DND-41 (cell line): ENCODE results near the gene SND1.

Experiments used
- ATAC-seq: fragments of 200-7000 bp; cut with Tn5 transposase; 3 replicates; pipeline ENCODE4 v1.9.1; 2021; ENCODE audit warnings: low read depth; ENCODE audit not compliant: insufficient read depth
- DNase-seq: peaks from one replicate; pipeline ENCODE4 v3.0.0-alpha.2; 2020
- H2AFZ ChIP-seq: 2 replicates; pipeline ENCODE4 v1.6.0; 2012; ENCODE audit warnings: low read depth, low read length
- H3K27ac ChIP-seq: 2 replicates; pipeline ENCODE4 v1.5.1; 2012; ENCODE audit warnings: low read length, inconsistent platforms
- H3K27me3 ChIP-seq: fragments of 200-600 bp; sonication (generic); 2 replicates; pipeline ENCODE4 v1.6.0; 2012; ENCODE audit warnings: low read length, mild to moderate bottlenecking, inconsistent platforms; ENCODE audit not compliant: insufficient read depth, poor library complexity
- H3K36me3 ChIP-seq: 2 replicates; pipeline ENCODE4 v1.5.1; 2012; ENCODE audit warnings: low read length, inconsistent platforms; ENCODE audit not compliant: insufficient read depth
- H3K4me1 ChIP-seq: 2 replicates; pipeline ENCODE4 v1.5.1; 2012; ENCODE audit warnings: mild to moderate bottlenecking, low read length; ENCODE audit not compliant: insufficient read depth
- H3K4me2 ChIP-seq: 2 replicates; pipeline ENCODE4 v1.6.0; 2012; ENCODE audit warnings: mild to moderate bottlenecking, moderate library complexity, low read length, inconsistent platforms; ENCODE audit not compliant: insufficient read depth
- H3K4me3 ChIP-seq, 2 experiments: fragments of 200-600 bp in 1 of 2; shearing (Covaris generic) in 1 of 2; 2 replicates each; pipeline ENCODE4 v1.5.1; 2012 to 2016; ENCODE audit warnings: inconsistent platforms in 2 of 2, low read length in 2 of 2, mild to moderate bottlenecking in 2 of 2, low read depth in 1 of 2, moderate library complexity in 1 of 2
- H3K79me2 ChIP-seq: 2 replicates; pipeline ENCODE4 v1.6.0; 2012; ENCODE audit warnings: low read length, inconsistent platforms; ENCODE audit not compliant: insufficient read depth
- H3K9ac ChIP-seq: 2 replicates; pipeline ENCODE4 v1.6.0; 2012; ENCODE audit warnings: low read depth, mild to moderate bottlenecking, inconsistent platforms, low read length, moderate library complexity
- H3K9me3 ChIP-seq: 2 replicates; pipeline ENCODE4 v1.5.1; 2012; ENCODE audit warnings: low read length, moderate library complexity, mild to moderate bottlenecking, inconsistent platforms; ENCODE audit not compliant: insufficient read depth, severe bottlenecking
- H4K20me1 ChIP-seq: 2 replicates; pipeline ENCODE4 v1.6.0; 2012; ENCODE audit warnings: low read length; ENCODE audit not compliant: insufficient read depth
- CTCF ChIP-seq: IDR thresholded peaks from 2 replicates; pipeline ENCODE4 v1.5.1; 2012; ENCODE audit warnings: borderline replicate concordance, low read length, moderate library complexity, mild to moderate bottlenecking; ENCODE audit not compliant: poor library complexity, severe bottlenecking; ENCODE audit errors: extremely low read depth
- EZH2 ChIP-seq: IDR thresholded peaks from 3 replicates; pipeline ENCODE4 v1.6.1; 2012; ENCODE audit warnings: borderline replicate concordance, low read depth, mild to moderate bottlenecking, moderate library complexity, low read length, inconsistent platforms; ENCODE audit not compliant: severe bottlenecking

SND1 gene

GRCh38 chr7:128078309-128078708 lies 426.3 kb downstream of the SND1 start:
- H3K27ac ChIP-seq = no peak overlapping the region
- H2AFZ ChIP-seq = no peak overlapping the region
- peaks cover 77% of the 10 kb centered on the region for H3K36me3 ChIP-seq
- H3K4me2 ChIP-seq = no peak overlapping the region
- no peaks in the 10 kb centered on the region for H3K9me3 ChIP-seq
- H3K4me1 ChIP-seq = no peaks in the 10 kb centered on the region
- H3K27me3 ChIP-seq = no peaks in the 10 kb centered on the region
- ATAC-seq = no peak
- H4K20me1 ChIP-seq = 0 out of 2 replicates have a peak, but pooled peaks cover 13% of the 10 kb centered on the region
- TF ChIP-seq EZH2 (no peak), CTCF (no peak)
- no peak for DNase-seq
- no peak overlapping the region for H3K4me3 ChIP-seq
- no peak overlapping the region for H3K9ac ChIP-seq
- no peaks in the 10 kb centered on the region for H3K79me2 ChIP-seq

- no peaks in the 10 kb centered on the region for H3K9me3 ChIP-seq
- 0 out of 2 replicates have a peak, but pooled peaks cover 13% of the 10 kb centered on the region for H4K20me1 ChIP-seq
- H3K79me2 ChIP-seq = no peaks in the 10 kb centered on the region
- no peak overlapping the region for H3K27ac ChIP-seq
- H2AFZ ChIP-seq = no peak overlapping the region
- no peaks in the 10 kb centered on the region for H3K4me1 ChIP-seq
- no peak overlapping the region for H3K4me2 ChIP-seq
- DNase-seq (no peak), ATAC-seq (no peak)
- no peak overlapping the region for H3K9ac ChIP-seq
- H3K4me3 ChIP-seq = no peak overlapping the region
- H3K36me3 ChIP-seq = peaks cover 86% of the 10 kb centered on the region
- H3K27me3 ChIP-seq = no peaks in the 10 kb centered on the region
- TF ChIP-seq EZH2 (no peak), CTCF (no peak)
Measured at GRCh38 chr7:128080169-128080568, 428.2 kb downstream of the SND1 start.

GRCh38 chr7:128081351-128081750 lies 429.4 kb downstream of the SND1 start:
- H3K79me2 ChIP-seq = no peaks in the 10 kb centered on the region
- H3K27me3 ChIP-seq = no peaks in the 10 kb centered on the region
- DNase-seq (no peak), ATAC-seq (no peak)
- no peak overlapping the region for H3K4me3 ChIP-seq
- H3K36me3 ChIP-seq = peaks cover 87% of the 10 kb centered on the region
- 0 out of 2 replicates have a peak, but pooled peaks cover 5% of the 10 kb centered on the region for H4K20me1 ChIP-seq
- H3K4me2 ChIP-seq = no peak overlapping the region
- H3K4me1 ChIP-seq = no peaks in the 10 kb centered on the region
- TF ChIP-seq EZH2 (no peak), CTCF (no peak)
- no peak overlapping the region for H2AFZ ChIP-seq
- no peak overlapping the region for H3K27ac ChIP-seq
- H3K9ac ChIP-seq = no peak overlapping the region
- H3K9me3 ChIP-seq = no peaks in the 10 kb centered on the region

- Histone ChIP-seq H3K27me3 (no peaks in the 10 kb centered on the region), H2AFZ (no peak overlapping the region), H4K20me1 (0 out of 2 replicates have a peak, but pooled peaks cover 4% of the 10 kb centered on the region), H3K79me2 (no peaks in the 10 kb centered on the region), H3K9ac (no peak overlapping the region), H3K4me1 (no peaks in the 10 kb centered on the region), H3K9me3 (no peaks in the 10 kb centered on the region), H3K36me3 (peaks cover 87% of the 10 kb centered on the region), H3K4me3 (no peak overlapping the region), H3K27ac (no peak overlapping the region), H3K4me2 (no peak overlapping the region)
- DNase-seq (no peak), ATAC-seq (no peak)
- TF ChIP-seq EZH2 (no peak), CTCF (no peak)
Measured at GRCh38 chr7:128081808-128082207, 429.8 kb downstream of the SND1 start.
